ENCODE data around the gene CARS1. TPM values are rescaled to one million over a fixed set of nuclear protein-coding genes. Genes with fewer than 3 reads are reported as not detected.

Gene CARS1
- polyA plus RNA-seq, 3 donors, result 24.2 to 29.0 (median 25.4) TPM

- peak in 7 of 11 donors; percentile 15 to 38 (median 28) for DNase-seq (ENCODE audit: extremely low read depth in 1 of 11, low read depth in 9 of 11, low spot score in 4 of 11)
Observed at GRCh38 chr11:3091846-3092602, 34.8 kb upstream of the CARS1 start.

GRCh38 chr11:3091081-3091845 is 34.0 kb upstream of the CARS1 start:
- DNase-seq (ENCODE audit: extremely low read depth in 1 of 11, low read depth in 9 of 11, low spot score in 4 of 11), result no peak

DNA sequence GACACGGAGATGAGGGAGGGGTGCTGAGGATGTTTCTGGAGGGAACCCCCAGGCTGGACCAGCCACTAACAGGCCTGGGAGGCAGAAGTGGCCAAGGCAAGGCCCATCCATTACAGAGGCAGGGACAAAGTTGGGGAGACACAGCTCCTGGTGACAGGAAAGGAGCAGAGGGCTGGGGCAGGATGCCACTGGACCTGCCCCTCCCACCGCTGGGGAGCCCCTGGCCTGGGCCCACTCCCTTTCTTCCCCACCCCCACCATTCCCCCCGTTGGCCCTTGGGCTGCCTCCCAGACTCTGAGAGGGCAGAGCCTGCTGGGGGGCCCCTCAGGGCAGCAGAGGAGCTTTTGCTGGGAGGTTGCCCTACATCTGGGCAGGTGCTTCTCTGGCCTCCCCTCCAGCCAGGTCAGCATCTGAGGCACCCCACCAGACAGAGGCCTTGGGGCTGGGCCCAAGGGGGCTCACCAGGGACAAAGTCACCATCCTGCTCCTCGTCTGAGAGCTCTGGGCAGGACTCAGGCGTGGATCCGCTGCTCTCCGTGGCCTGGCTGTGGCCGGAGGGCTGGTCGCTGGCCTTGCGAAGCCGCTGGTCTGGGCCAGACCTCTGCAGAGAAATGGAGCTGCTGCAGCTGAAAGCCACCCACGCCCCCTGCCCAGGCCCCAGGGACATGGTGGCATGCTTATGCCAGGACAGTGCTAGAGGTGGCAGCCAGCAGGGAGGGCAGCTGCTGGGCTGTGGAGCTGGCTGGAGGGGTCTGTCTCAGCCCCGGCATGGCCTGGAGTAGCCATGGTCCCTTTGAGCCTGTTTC is 33.1 kb upstream of the CARS1 start:
- no peak for DNase-seq (ENCODE audit: extremely low read depth in 1 of 11, low read depth in 9 of 11, low spot score in 4 of 11)

- no peak for DNase-seq (ENCODE audit: extremely low read depth in 1 of 11, low read depth in 9 of 11, low spot score in 4 of 11)
Observed at GRCh38 chr11:3089236-3090061, 32.2 kb upstream of the CARS1 start.

DNA sequence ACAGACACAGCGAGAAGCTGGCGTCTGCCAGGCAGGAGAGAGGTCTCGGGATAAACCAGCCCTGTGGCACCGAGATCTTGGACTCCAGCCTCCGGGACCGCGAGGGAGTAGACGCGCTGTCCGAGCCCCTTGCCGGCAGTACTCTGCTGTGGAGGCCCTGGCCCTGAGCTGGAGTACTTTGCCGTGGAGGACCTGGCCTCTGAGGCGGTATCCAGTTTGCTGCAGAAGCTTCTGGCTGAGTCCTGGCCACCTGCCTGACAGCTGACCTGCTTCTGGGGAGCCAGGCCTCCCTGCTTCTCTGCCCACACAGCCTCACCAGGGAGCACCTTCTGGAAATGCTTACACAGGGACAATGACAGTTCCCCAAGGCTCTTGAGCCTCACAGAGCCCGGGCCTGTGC is 31.6 kb upstream of the CARS1 start:
- no peak for DNase-seq (ENCODE audit: extremely low read depth in 1 of 11, low read depth in 9 of 11, low spot score in 4 of 11)

- no peak for DNase-seq (ENCODE audit: extremely low read depth in 1 of 11, low read depth in 9 of 11, low spot score in 4 of 11)
Observed at GRCh38 chr11:3087821-3088800, 30.9 kb upstream of the CARS1 start.

- no peak for DNase-seq (ENCODE audit: extremely low read depth in 1 of 11, low read depth in 9 of 11, low spot score in 4 of 11)
Observed at GRCh38 chr11:3087373-3087772, 30.1 kb upstream of the CARS1 start.

- DNase-seq (ENCODE audit: extremely low read depth in 1 of 11, low read depth in 9 of 11, low spot score in 4 of 11), result no peak
Observed at GRCh38 chr11:3086671-3087150, 29.5 kb upstream of the CARS1 start.

DNA sequence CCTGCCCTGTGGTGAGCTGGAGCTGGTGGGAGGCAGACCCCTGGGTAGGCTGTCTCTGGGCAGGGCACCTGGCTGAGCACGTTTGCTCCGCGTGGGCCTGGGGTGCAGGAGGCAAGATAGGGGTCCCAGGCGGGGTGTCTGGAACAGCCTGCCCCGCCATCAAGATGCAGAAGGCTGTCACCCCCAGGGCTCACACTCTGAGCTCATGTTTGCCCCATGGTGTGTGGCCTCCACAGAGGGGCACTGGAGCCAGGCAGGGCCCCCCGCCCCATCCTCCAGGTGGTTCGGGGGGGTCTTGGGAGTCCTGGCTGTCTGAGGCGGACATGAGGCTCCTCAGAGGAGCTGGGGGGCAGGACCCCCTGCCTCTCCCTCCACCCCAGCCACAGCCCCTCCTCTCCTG is 28.9 kb upstream of the CARS1 start:
- no peak for DNase-seq (ENCODE audit: extremely low read depth in 1 of 11, low read depth in 9 of 11, low spot score in 4 of 11)

- no peak for DNase-seq (ENCODE audit: extremely low read depth in 1 of 11, low read depth in 9 of 11, low spot score in 4 of 11)
Observed at GRCh38 chr11:3085052-3085451, 27.8 kb upstream of the CARS1 start.

GRCh38 chr11:3083321-3083720 is 26.1 kb upstream of the CARS1 start:
- DNase-seq (ENCODE audit: extremely low read depth in 1 of 11, low read depth in 9 of 11, low spot score in 4 of 11), result no peak

DNA sequence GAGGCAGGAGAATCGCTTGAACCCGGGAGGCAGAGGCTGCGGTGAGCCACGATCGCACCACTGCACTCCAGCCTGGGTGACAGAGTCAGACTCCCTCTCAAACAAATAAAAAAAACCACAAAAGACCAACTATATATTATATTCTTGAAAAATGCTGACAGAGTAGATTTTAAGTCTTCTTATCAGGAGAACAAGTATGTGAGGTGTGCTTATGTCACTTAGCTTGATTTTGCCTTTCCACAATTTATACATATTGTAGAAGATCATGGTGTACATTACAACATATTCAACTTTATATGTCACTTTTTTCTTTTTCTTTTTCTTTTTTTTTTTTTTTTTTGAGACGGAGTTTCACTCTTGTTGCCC is 24.1 kb upstream of the CARS1 start:
- DNase-seq (ENCODE audit: extremely low read depth in 1 of 11, low read depth in 9 of 11, low spot score in 4 of 11), result no peak

DNA sequence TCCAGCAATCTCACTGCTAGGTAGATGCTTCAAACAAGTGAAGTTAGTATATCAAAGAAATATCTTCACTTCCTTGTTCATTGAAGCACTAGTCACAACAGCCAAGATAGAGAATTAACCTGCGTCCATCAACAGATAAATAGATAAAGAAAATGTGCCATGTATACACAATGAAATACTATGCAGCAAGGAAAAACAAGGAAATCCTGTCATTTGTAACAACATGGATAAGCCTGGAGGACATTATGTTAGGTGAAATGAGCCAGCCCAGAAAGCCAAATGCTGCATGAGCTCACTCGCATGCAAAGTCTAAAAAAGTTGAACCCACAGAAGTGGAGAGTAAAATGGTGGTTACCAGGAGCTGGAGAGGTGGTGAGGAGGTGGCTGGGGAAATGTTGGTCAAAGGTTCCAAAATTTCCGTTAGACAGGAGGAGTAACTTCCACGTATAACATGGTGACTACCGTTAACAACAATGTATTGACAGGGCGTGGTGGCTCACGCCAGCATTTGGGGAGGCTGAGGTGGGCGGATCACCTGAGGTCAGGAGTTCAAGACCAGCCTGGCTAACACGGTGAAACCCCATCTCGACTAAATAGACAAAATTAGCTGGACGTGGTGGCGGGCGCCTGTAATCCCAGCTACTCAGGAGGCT is 23.6 kb upstream of the CARS1 start:
- no peak for DNase-seq (ENCODE audit: extremely low read depth in 1 of 11, low read depth in 9 of 11, low spot score in 4 of 11)

DNA sequence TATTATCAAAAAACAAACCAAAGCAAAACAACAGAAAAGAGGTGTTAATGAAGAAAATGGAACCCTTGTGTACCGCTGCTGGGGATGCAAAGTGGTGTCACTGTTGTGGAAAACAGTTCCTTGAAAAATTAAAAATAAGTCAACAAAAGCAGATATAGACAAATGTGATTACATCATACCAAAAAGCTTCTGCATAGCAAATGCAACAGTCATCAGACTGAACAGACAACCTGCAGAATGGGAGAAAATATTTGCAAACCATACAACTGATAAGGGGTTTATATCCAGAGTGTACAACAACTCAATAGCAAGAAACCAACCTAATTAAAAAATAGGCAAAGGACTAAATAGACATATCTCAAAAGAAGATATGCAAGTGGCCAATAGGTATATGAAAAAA is 22.9 kb upstream of the CARS1 start:
- no peak for DNase-seq (ENCODE audit: extremely low read depth in 1 of 11, low read depth in 9 of 11, low spot score in 4 of 11)

GRCh38 chr11:3077846-3078440 is 20.7 kb upstream of the CARS1 start:
- no peak for DNase-seq (ENCODE audit: extremely low read depth in 1 of 11, low read depth in 9 of 11, low spot score in 4 of 11)

DNA sequence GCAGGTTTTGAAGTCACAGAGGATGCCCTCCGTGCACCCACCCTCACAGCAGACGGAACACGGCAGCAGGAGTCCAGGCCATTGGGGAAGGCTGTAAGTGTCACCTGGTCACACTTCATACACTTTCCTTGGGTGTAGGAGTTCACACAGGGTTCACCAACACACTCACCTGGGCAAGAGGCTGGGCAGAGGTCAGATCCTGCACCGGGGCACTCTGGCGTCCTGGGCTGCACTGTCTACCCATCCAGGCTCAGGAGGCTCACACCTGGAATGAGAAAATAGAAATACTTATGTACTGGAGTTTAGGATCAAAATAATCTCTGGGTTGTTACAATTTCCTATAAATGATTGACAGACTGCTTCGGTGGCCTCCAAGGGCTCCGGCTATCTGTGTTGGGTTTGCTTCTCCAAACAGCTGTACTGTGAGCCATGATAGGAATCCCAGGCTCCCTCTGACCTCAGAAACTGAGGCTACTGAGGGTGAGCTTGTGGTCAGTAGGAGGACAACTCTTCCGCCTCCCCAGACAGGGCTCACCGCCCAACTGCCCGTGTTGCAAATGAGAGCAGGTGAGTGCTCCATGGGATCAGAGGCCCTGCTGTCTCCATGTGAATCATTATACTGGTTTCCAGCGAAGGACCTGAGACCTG is 20.1 kb upstream of the CARS1 start:
- DNase-seq (ENCODE audit: extremely low read depth in 1 of 11, low read depth in 9 of 11, low spot score in 4 of 11), result no peak
